SH-SY5Y (cell line): ENCODE measurements around the gene RGS3.

ENCODE experiments used
- GATA2 ChIP-seq: IDR thresholded peaks from 2 replicates; pipeline ENCODE4 v1.6.1; 2011; ENCODE audit warnings: mild to moderate bottlenecking, low read depth, low read length
- GATA3 ChIP-seq: IDR thresholded peaks from 2 replicates; pipeline ENCODE4 v1.6.1; 2011; ENCODE audit warnings: low read depth, mild to moderate bottlenecking, low read length, moderate library complexity

DNA sequence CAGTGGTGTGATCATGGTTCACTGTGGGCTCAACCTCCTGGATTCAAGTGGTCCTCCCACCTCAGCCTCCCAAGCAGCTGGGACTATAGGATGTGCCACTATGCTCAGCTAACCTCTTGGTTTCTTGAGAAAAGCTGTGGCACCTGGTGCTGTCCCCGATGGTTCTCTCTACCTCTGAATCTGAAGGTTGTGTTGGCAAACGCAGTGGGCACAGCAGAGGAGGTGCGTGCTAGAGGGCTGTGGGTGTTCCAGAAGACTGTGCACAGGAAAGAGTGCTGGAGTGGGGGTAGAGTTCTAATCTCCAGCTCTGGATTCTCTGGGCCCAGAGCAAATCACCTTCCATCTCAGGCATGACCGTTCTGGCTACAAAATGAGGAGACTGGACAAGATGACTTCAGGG lies 12.5 kb downstream of the RGS3 start:
- no peak for TF ChIP-seq GATA3
- no peak for TF ChIP-seq GATA2
